NCI-H2107 treated with DMSO at 0.1 percent for 48 hours (cell line): Measurements from ENCODE around the gene CAMK1D.

Source experiments
- DNase-seq: peaks from one replicate; lab custom pipeline; 2025; ENCODE audit not compliant: unreplicated experiment; lab: John Stamatoyannopoulos, UW

Gene CAMK1D

GRCh38 chr10:12510984-12511383 lies 161.6 kb downstream of the CAMK1D start:
- DNase-seq = no peak

DNA sequence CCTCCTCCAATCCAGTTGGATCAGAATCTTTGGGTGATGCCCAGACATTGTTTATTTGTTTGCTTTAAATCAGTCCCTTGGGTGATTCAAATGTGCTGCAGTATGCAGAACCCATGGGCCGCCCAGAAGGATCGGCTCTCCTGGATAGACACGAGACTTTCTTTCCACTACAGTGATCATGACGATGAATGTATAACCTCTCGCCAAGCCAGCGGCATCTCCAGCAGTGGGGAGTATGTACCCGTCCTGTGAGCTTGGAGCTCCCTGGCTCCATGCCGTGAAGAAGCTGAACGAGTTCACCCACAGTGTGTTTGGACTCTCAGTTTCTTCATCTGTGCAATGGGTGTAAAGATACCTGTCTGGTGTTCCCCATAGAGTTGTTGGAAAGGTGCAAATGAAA lies 162.3 kb downstream of the CAMK1D start:
- DNase-seq = no peak

DNA sequence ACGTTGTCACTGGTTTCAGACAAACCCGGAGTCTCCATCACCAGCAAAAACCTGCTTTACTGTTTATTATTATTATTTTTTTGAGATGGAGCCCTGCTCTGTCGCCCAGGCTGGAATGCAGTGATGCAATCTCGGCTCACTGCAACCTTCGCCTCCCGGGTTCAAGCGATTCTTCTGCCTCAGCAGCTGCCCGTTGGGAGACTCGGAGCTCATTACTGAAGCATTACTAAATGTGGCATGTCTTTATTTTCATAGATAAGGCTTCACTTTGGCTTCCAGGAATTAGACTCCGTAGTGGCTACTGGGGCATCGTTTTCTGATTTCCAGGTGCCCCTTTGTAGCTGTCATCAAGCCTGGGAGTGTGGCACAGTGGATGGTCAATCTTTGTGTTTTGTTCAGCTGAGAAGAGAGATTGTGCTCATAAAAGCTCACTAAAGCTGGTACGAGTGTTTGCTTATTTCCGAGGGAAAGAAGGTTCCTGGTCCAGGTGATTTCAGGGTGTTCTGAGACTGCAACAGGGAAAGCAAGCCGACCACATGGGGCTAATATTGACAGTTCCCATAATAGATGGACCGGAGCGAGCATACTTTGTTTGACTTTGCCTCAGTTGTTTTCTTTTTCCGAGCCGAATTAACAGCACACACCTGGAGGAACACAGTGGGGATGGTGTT lies 163.1 kb downstream of the CAMK1D start:
- peak; percentile 88 for DNase-seq

- no peak for DNase-seq
Observed at GRCh38 chr10:12513003-12513365, 163.6 kb downstream of the CAMK1D start.

- peak; percentile 74 for DNase-seq
Observed at GRCh38 chr10:12513775-12514673, 164.7 kb downstream of the CAMK1D start.

GRCh38 chr10:12518024-12518423 lies 168.7 kb downstream of the CAMK1D start:
- DNase-seq = no peak

DNA sequence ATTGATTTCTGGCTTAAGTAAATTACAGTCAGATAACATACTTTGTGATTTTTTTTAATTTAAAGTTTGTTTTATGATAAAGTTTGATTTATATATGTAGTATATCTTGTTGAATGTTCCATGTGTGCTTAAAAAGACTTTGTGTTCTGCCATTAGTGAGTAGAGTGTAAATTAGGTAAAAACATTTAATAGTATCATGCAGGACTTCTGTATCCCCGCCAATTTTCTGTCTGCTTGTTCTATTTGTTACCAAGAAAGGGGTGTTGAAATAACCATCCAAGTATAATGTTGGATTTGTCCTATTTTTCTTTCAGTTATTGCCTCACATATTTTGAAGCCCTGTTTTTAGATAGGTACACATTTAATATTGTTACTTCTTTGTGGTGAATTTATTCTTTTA lies 172.1 kb downstream of the CAMK1D start:
- DNase-seq = no peak

- no peak for DNase-seq
Observed at GRCh38 chr10:12526311-12526710, 177.0 kb downstream of the CAMK1D start.

GRCh38 chr10:12529976-12530375 lies 180.6 kb downstream of the CAMK1D start:
- no peak for DNase-seq

GRCh38 chr10:12531305-12532220 lies 182.2 kb downstream of the CAMK1D start:
- DNase-seq = no peak

GRCh38 chr10:12533151-12533550 lies 183.8 kb downstream of the CAMK1D start:
- no peak for DNase-seq

DNA sequence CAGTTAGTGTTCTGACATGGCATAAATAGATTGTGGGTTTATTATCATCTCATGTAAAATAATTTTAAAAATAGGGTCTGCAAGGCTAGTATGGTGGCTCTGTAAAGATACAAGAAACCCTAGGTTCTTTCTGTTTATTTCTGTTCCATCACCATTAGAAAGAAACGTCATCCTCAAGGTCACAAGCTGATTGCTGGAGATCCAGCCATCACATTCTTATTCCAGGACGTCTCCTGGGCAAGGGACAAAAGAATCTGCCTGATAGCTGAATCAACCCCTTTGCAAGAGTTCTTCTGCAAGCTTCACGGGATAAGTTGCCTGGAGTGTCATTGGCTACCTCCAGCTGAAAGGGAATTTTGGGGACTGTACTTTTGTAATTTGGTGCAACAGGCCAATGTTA lies 184.4 kb downstream of the CAMK1D start:
- DNase-seq = no peak

- DNase-seq = no peak
Observed at GRCh38 chr10:12534824-12535223, 185.5 kb downstream of the CAMK1D start.

- DNase-seq = peak; percentile 45
Observed at GRCh38 chr10:12535656-12536055, 186.3 kb downstream of the CAMK1D start.

DNA sequence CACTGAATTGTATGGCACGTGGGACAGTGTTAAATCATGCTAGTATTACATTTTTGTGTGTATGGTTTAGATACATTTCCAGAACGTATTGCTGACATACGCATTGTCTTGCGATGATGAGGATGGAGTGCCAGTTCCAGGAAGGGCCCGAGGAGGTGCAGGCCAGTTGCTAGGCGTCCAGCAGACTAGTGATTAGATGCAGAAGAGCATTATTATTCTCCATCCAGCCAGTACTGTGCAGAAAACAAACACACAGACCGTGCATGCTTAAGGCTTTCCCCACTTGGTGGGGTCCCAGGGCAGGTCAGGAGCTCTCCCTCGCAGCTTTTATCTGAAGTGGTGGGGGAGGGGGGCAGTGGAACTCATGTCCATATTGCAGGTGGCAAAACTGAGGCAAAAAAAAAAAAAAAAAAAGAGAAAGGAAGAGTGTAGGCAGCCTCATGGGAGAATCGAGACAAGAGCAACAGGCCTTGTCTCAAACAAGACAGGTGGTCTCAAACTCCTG lies 189.2 kb downstream of the CAMK1D start:
- DNase-seq = no peak

DNA sequence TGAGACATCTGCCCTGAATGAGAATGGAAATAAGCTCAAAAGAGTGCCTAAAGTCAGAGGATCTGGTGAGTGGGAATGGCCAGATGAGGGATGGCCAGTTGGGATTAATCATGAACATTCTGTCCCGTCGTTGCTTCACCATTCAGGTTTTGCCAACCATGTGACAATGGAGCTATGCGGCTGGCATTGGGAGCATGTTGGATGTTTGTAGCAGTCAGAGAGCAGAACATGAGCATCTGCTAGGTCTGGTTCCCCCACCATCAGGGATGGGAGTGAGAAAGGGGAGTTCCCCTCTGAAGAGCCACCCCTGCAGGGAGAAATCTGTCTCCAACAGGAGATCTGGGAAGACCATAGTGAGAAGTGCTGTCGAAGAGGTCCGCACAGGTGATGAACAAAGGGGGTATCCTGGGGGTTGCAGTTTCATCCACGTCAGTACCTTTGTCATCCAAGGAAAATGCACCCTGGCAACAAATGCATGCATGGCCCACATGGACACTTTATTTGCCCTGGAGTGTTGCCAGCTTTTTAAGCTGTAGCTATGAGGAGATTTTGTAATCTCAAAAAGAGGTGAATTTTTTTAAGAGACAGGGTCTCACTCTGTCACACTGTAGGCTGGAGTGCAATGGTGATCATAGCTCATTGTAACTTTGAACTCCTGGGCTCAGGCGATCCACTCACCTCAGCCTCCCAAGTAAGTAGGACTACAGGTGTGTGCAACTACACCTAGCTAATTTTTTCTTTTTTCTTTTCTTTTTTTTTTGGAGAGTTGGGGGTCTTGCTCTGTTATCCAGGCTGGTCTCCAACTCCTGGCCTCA lies 190.2 kb downstream of the CAMK1D start:
- DNase-seq = no peak

DNA sequence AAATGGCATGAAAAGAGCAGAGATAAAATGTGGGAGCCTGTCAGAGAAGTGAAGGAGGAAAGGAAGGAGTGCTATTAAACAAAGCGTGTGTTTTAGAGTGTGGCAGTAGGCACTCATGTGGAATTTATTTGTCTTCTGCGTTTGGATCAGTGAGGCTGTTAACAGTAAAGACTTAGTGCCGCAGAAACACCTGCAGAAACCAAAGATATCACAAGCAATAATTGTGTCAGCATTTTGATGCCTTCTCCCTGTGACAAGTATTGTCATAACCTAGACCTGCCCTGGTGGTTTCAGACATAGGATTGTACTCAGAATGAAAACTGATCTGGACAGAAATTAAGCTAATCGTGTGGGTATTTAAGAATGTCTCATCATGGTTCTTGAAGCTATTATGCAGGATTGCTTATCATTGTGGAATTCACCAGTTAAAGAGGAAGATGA lies 191.0 kb downstream of the CAMK1D start:
- peak; percentile 68 for DNase-seq

GRCh38 chr10:12541446-12542067 lies 192.2 kb downstream of the CAMK1D start:
- DNase-seq = no peak

- no peak for DNase-seq
Observed at GRCh38 chr10:12542133-12542670, 192.9 kb downstream of the CAMK1D start.

DNA sequence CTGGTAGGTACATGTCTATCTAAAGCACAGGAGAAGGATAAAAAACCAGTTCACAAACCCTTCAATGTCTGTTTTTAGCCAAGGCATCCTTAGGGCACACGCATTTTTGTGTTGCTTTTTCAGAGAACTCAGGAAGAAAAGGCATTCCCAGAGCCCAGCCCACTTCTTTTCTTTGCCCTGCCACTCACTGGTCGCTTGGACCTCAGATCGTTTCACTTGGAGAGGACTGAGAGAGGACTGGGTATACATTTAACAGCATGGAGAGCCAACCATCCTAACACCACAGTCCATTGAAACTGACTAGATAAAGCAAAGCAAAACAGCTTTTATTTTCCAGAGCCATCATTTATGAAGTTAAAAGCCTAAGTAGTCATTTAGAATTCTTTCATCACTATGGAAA lies 194.2 kb downstream of the CAMK1D start:
- no peak for DNase-seq
